ENCODE data around the gene ANKRD40CL.

The ANKRD40CL gene

DNA sequence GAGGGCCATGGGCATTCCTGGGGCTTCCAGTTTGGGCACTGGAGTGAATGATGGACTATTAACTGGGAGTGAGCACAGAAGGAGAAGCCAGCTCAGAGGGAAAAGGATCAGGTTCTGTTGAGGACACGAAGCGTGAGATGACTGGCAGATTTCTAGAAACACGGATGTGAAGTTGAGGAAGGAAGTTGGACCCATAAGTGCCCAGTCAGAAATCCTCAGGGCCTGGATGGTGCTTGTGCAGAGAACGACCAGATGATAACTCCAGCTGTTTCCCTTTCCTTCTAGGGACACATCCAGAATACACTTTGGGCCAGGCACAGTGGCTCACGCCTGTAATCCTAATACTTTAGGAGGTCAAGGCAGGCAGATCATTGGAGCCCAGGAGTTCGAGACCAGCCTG, 23.3 kb upstream of the ANKRD40CL start:
- TF ChIP-seq, protein P1, sequence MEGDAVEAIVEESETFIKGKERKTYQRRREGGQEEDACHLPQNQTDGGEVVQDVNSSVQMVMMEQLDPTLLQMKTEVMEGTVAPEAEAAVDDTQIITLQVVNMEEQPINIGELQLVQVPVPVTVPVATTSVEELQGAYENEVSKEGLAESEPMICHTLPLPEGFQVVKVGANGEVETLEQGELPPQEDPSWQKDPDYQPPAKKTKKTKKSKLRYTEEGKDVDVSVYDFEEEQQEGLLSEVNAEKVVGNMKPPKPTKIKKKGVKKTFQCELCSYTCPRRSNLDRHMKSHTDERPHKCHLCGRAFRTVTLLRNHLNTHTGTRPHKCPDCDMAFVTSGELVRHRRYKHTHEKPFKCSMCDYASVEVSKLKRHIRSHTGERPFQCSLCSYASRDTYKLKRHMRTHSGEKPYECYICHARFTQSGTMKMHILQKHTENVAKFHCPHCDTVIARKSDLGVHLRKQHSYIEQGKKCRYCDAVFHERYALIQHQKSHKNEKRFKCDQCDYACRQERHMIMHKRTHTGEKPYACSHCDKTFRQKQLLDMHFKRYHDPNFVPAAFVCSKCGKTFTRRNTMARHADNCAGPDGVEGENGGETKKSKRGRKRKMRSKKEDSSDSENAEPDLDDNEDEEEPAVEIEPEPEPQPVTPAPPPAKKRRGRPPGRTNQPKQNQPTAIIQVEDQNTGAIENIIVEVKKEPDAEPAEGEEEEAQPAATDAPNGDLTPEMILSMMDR (conservative IDR thresholded peaks at IDR 0.05; ENCODE audit: low read depth, low read length), result no peak
- DNase-seq (ENCODE audit: low read depth), result no peak
- H3K4me3 ChIP-seq (ENCODE audit: low read depth, low read length), result no peak overlapping the region

DNA sequence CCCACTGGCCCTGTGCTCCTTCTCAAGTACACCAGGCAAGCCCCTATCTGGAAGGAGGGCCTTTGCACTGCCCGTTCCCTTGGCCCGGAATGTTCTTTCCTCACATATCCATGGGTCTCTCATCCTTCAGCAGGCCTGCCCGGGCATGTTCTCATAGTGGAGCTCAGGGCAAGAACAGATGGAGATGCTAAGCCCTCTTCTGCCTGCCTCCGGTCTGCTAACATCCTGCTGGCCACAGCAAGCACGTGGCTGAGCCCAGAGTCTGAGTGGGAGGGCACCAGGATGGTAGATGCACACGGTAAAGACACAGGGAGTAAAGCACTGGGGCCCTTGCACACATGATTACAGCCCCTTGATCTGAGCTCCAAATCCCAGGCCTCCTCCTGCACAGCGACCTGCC, 19.8 kb upstream of the ANKRD40CL start:
- no peak for DNase-seq (ENCODE audit: low read depth)
- H3K4me3 ChIP-seq (ENCODE audit: low read depth, low read length), result no peak overlapping the region
- TF ChIP-seq, protein P1 (conservative IDR thresholded peaks at IDR 0.05; ENCODE audit: low read depth, low read length), result no peak

DNA sequence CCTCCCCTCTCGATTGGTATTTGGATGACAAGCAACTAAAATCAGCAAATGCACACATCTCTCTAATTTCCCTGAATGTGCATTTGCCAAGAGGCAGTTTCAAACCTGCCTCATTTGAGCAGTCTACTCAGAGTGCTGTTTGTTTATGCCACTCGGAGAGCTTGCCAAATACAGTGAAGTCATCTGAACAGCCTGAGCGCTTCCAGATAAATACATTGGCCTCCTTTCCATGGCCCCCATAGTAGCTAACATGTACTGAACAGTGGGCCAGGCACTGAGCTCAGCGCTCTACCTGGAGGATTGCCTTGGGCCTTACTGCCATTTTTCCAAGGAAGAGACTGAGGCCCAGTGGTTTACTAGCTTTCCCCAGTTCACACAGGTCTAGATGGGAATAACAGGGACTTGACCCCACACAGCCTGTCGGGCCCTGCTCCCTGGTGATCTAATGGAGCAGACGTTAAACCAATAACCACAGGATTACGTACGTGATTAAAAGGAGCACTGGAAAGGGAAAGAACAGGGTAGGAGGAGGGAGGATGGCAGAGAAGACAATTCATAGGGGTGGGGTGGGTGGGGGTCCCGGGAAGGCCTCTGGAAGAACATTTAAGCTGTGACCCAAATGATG, 18.7 kb upstream of the ANKRD40CL start:
- TF ChIP-seq, protein P1 (conservative IDR thresholded peaks at IDR 0.05; ENCODE audit: low read depth, low read length), result no peak
- DNase-seq (ENCODE audit: low read depth), result peak; percentile 70
- no peak overlapping the region for H3K4me3 ChIP-seq (ENCODE audit: low read depth, low read length)

DNA sequence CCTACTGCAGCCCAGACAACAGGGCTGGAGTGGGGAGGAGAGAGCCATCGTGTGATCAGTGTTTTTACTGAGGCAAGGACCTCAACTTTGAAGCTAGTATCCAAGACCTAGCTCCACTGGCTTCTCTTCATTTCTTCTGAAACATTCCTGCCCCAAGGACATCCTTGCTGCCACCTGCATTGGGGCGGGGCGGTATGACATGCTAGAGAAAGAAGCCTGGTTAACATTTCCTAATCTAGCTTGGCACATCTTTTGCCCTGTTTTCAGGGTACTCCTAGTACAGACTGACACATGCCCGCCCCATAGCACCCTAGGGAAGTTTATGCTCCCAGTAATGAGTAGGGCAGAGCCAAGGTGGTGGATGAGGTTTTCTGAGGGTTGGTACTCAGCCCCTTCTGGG, 17.8 kb upstream of the ANKRD40CL start:
- TF ChIP-seq, protein P1 (conservative IDR thresholded peaks at IDR 0.05; ENCODE audit: low read depth, low read length), result no peak
- H3K4me3 ChIP-seq (ENCODE audit: low read depth, low read length), result no peak overlapping the region
- no peak for DNase-seq (ENCODE audit: low read depth)

DNA sequence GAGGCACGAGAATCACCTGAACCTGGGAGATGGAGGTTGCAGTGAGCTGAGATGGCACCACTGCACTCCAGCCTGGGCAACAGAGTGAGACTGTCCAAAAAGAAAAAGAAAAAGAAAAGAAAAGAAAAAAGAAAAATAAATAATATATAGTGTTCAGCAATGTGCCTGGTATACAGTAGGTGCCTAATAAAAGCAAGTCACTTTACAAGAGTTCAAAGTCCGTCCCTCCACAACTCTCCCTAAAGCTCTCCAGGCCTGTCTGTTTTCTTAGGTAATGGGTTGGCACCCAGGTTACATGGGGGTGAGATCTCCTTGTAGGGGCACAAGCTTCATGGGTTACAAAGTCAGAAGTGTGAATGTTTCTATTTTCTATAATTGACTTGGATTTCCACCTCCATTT, 16.6 kb upstream of the ANKRD40CL start:
- TF ChIP-seq, protein P1 (conservative IDR thresholded peaks at IDR 0.05; ENCODE audit: low read depth, low read length), result no peak
- DNase-seq (ENCODE audit: low read depth), result no peak
- H3K4me3 ChIP-seq (ENCODE audit: low read depth, low read length), result no peak overlapping the region

DNA sequence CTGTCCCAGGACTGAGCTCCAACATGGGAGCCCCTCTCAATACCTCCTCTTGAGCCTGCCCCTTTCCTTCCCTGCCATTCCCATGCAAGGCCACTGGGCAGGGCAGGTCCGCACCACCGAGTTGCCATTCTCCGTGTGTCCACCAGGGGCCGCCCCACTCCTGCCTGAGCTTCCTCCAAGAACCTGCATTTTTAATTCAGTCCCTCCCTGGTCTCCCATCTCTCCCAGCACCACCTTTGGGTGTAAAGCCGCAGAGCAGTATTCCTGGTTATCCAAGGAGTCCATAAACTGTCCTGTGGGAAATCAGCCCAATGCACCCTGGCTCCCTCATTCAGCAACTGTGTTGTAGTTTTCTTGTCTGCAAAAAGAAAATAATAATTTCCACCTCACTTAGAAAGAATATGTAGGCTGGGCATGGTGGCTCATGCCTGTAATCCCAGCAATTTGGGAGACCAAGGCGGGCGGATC, 15.9 kb upstream of the ANKRD40CL start:
- TF ChIP-seq, protein P1 (conservative IDR thresholded peaks at IDR 0.05; ENCODE audit: low read depth, low read length), result peak; percentile 96
- peak; percentile 93 for DNase-seq (ENCODE audit: low read depth)
- no peak overlapping the region for H3K4me3 ChIP-seq (ENCODE audit: low read depth, low read length)

DNA sequence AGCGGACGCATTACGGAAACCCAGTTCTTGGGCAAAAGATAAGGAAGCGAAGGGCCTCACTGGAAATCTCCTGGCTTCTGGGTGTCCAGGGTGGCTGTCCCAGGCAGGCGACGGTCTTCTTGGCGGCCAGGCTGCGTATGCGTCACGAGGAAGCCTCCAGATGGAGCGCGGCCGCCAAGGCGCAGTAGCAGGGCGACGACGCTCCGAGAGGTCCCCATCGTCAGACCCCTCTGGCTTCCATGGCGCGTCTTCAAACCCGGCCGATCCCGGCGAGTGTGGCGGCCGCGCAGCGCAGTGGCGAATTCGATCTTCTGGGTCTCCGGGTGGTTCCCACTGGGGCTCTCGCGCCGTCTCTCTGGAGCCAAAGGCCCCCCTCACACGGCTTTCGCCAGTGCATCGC, 13.8 kb upstream of the ANKRD40CL start:
- TF ChIP-seq, protein P1 (conservative IDR thresholded peaks at IDR 0.05; ENCODE audit: low read depth, low read length), result no peak
- peak overlapping the region; percentile 21 for H3K4me3 ChIP-seq (ENCODE audit: low read depth, low read length)
- DNase-seq (ENCODE audit: low read depth), result no peak

All from choroid plexus epithelial cell (primary cell).